HG03460 (cell line): ENCODE results near the gene SF1.

Experiments used
- ATAC-seq: cut with Tn5 transposase; IDR thresholded peaks from one replicate; pipeline ENCODE4 v1.9.1; 2021; ENCODE audit not compliant: unreplicated experiment

SF1 gene

GRCh38 chr11:64728757-64729365, 49.5 kb downstream of the SF1 start:
- no peak for ATAC-seq

- no peak for ATAC-seq
These were observed 51.3 kb downstream of the SF1 start for GRCh38 chr11:64726867-64727530.

GRCh38 chr11:64726211-64726641, 52.1 kb downstream of the SF1 start:
- no peak for ATAC-seq

GRCh38 chr11:64724863-64725532, 53.3 kb downstream of the SF1 start:
- ATAC-seq, result no peak

- peak; percentile 22 for ATAC-seq
These were observed 54.2 kb downstream of the SF1 start for GRCh38 chr11:64723907-64724862.

- ATAC-seq, result peak; percentile 78
These were observed 55.0 kb downstream of the SF1 start, which contains the start of gene NRXN2 for GRCh38 chr11:64723117-64723906. NRXN2 (minus strand) TSS chr11:64723197; CDS start chr11:64713699, 9,498 bp downstream.

- ATAC-seq, result no peak
These were observed 55.9 kb downstream of the SF1 start for GRCh38 chr11:64722141-64723065.

- no peak for ATAC-seq
These were observed 57.0 kb downstream of the SF1 start for GRCh38 chr11:64721359-64721699.

GRCh38 chr11:64720640-64721358, 57.5 kb downstream of the SF1 start:
- ATAC-seq, result no peak

- ATAC-seq, result no peak
These were observed 58.2 kb downstream of the SF1 start for GRCh38 chr11:64720167-64720566.

GRCh38 chr11:64719406-64719805, 58.9 kb downstream of the SF1 start:
- ATAC-seq, result no peak

- ATAC-seq, result no peak
These were observed 59.6 kb downstream of the SF1 start for GRCh38 chr11:64718780-64719124.

GRCh38 chr11:64718084-64718779, 60.1 kb downstream of the SF1 start:
- ATAC-seq, result no peak

GRCh38 chr11:64717268-64717578, 61.1 kb downstream of the SF1 start:
- no peak for ATAC-seq

- ATAC-seq, result no peak
These were observed 61.7 kb downstream of the SF1 start for GRCh38 chr11:64716473-64717267.

GRCh38 chr11:64715756-64716472, 62.4 kb downstream of the SF1 start:
- no peak for ATAC-seq

- no peak for ATAC-seq
These were observed 63.2 kb downstream of the SF1 start for GRCh38 chr11:64715110-64715509.
